ENCODE data around the gene FGG. TPM values are rescaled to one million over a fixed set of nuclear protein-coding genes. Genes with fewer than 3 reads are reported as not detected.

Gene FGG
- total RNA-seq, 4 donors from 2014 or later: not detected

- no peak for DNase-seq (ENCODE audit: extremely low spot score)
- Histone ChIP-seq H3K4me3 (no peak overlapping the region), H3K27ac (replicated peaks in 1 of 4) (no peak overlapping the region), H3K36me3 (no peaks in the 10 kb centered on the region), H3K4me1 (no peaks in the 10 kb centered on the region), H3K27me3 (no peaks in the 10 kb centered on the region), H3K9me3 (no peaks in the 10 kb centered on the region)
- TF ChIP-seq POLR2A (IDR thresholded peaks at IDR 0.05; ENCODE audit: low read depth) (no peak), EP300 (IDR thresholded peaks at IDR 0.05) (no peak), POLR2AphosphoS5 (IDR thresholded peaks at IDR 0.05) (no peak)
- TF ChIP-seq, protein P1, sequence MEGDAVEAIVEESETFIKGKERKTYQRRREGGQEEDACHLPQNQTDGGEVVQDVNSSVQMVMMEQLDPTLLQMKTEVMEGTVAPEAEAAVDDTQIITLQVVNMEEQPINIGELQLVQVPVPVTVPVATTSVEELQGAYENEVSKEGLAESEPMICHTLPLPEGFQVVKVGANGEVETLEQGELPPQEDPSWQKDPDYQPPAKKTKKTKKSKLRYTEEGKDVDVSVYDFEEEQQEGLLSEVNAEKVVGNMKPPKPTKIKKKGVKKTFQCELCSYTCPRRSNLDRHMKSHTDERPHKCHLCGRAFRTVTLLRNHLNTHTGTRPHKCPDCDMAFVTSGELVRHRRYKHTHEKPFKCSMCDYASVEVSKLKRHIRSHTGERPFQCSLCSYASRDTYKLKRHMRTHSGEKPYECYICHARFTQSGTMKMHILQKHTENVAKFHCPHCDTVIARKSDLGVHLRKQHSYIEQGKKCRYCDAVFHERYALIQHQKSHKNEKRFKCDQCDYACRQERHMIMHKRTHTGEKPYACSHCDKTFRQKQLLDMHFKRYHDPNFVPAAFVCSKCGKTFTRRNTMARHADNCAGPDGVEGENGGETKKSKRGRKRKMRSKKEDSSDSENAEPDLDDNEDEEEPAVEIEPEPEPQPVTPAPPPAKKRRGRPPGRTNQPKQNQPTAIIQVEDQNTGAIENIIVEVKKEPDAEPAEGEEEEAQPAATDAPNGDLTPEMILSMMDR (IDR thresholded peaks at IDR 0.05): no peak
- WGBS: 51% methylated on average over 3 of the region's 3 CpGs
- intact Hi-C loops (cut with DNase I): no loop called here
These were observed 38.1 kb downstream of the FGG start for GRCh38 chr4:154574311-154574710.

DNA sequence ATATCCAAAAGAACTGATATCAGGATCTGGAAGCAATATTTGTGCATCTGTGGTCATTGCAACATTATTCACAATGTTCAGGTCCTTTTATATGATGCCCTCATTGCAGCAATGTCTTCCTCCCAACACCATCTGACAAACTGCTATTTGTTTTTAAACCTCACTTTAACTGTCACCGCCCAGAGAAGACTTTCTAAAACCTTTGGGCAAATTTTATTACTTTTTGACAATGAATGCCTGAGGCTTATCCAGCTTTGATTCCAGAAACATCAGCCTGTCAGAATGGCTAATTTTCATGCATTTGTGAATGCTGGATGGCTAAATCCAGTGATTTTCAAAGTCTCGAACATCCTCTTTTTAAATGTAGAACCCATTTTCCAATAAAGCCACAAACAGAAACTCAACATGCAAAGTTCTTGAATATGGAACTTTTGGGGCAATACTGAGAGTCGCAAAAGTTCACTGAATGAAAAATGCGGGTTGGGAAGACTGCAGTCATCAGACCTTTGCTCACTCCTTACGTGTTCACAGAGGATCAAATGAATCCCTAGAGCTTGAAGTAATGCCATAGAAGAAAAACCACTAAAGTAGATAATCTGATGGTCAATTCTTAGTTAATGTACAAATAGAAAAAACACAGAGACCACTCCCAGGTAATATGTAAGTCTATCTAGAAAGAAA lies 39.1 kb downstream of the FGG start:
- no peaks in the 10 kb centered on the region for H3K27me3 ChIP-seq
- H3K4me1 ChIP-seq: no peaks in the 10 kb centered on the region
- no peak for DNase-seq (ENCODE audit: extremely low spot score)

GRCh38 chr4:154569584-154569983 lies 42.9 kb downstream of the FGG start:
- no peaks in the 10 kb centered on the region for H3K36me3 ChIP-seq
- WGBS: 85% methylated on average over 5 of the region's 5 CpGs
- H3K4me3 ChIP-seq: no peak overlapping the region
- H3K4me1 ChIP-seq: no peaks in the 10 kb centered on the region
- no peak overlapping the region for H3K27ac ChIP-seq (replicated peaks in 1 of 4)
- TF ChIP-seq EP300 (IDR thresholded peaks at IDR 0.05): no peak
- TF ChIP-seq, protein P1 (IDR thresholded peaks at IDR 0.05): no peak
- TF ChIP-seq POLR2A (IDR thresholded peaks at IDR 0.05; ENCODE audit: low read depth): no peak
- TF ChIP-seq POLR2AphosphoS5 (IDR thresholded peaks at IDR 0.05): no peak
- intact Hi-C loops (cut with DNase I): no loop called here
- no peaks in the 10 kb centered on the region for H3K9me3 ChIP-seq
- DNase-seq (ENCODE audit: extremely low spot score): no peak
- H3K27me3 ChIP-seq: no peaks in the 10 kb centered on the region

More for the DNA sequence above, 39.1 kb downstream of the FGG start:
- WGBS: 84% methylated on average over 5 of the region's 5 CpGs
- TF ChIP-seq POLR2AphosphoS5 (IDR thresholded peaks at IDR 0.05) (no peak), EP300 (IDR thresholded peaks at IDR 0.05) (no peak), POLR2A (IDR thresholded peaks at IDR 0.05; ENCODE audit: low read depth) (no peak)
- TF ChIP-seq, protein P1 (IDR thresholded peaks at IDR 0.05): no peak
- Histone ChIP-seq H3K27ac (replicated peaks in 1 of 4) (no peak overlapping the region), H3K9me3 (no peaks in the 10 kb centered on the region), H3K4me3 (no peak overlapping the region), H3K36me3 (no peaks in the 10 kb centered on the region)
- intact Hi-C loops (cut with DNase I): no loop called here

GRCh38 chr4:154569028-154569427 lies 43.4 kb downstream of the FGG start:
- Histone ChIP-seq H3K9me3 (no peaks in the 10 kb centered on the region), H3K36me3 (no peaks in the 10 kb centered on the region), H3K27me3 (no peaks in the 10 kb centered on the region), H3K27ac (replicated peaks in 1 of 4) (no peak overlapping the region), H3K4me3 (no peak overlapping the region), H3K4me1 (no peaks in the 10 kb centered on the region)
- DNase-seq (ENCODE audit: extremely low spot score): no peak
- TF ChIP-seq POLR2AphosphoS5 (IDR thresholded peaks at IDR 0.05) (no peak), EP300 (IDR thresholded peaks at IDR 0.05) (no peak), POLR2A (IDR thresholded peaks at IDR 0.05; ENCODE audit: low read depth) (no peak)
- TF ChIP-seq, protein P1 (IDR thresholded peaks at IDR 0.05): no peak
- intact Hi-C loops (cut with DNase I): no loop called here
- WGBS: 53% methylated on average over 3 of the region's 3 CpGs
